Kidney glomerular epithelial cell (primary cell): ENCODE results near the gene ITPK1.

Source experiments
- DNase-seq: peaks from one replicate; lab custom pipeline; 2025; lab: John Stamatoyannopoulos, UW

Gene ITPK1

GRCh38 chr14:92951912-92952471 lies 163.7 kb downstream of the ITPK1 start:
- DNase-seq, result peak; percentile 51

GRCh38 chr14:92951261-92951660 lies 164.5 kb downstream of the ITPK1 start:
- DNase-seq, result no peak

- DNase-seq, result no peak
These were observed 165.0 kb downstream of the ITPK1 start for GRCh38 chr14:92950773-92951172.

- no peak for DNase-seq
These were observed 165.6 kb downstream of the ITPK1 start for GRCh38 chr14:92950193-92950540.

- no peak for DNase-seq
These were observed 166.1 kb downstream of the ITPK1 start for GRCh38 chr14:92949496-92950192.

- no peak for DNase-seq
These were observed 167.1 kb downstream of the ITPK1 start for GRCh38 chr14:92948647-92949046.

- DNase-seq, result no peak
These were observed 168.7 kb downstream of the ITPK1 start for GRCh38 chr14:92946847-92947545.

- peak; percentile 77 for DNase-seq
These were observed 169.5 kb downstream of the ITPK1 start for GRCh38 chr14:92945959-92946846.

- no peak for DNase-seq
These were observed 170.2 kb downstream of the ITPK1 start for GRCh38 chr14:92945544-92945943.

GRCh38 chr14:92944976-92945375 lies 170.7 kb downstream of the ITPK1 start:
- DNase-seq, result no peak

GRCh38 chr14:92943855-92944570 lies 171.7 kb downstream of the ITPK1 start:
- no peak for DNase-seq

- DNase-seq, result no peak
These were observed 172.6 kb downstream of the ITPK1 start for GRCh38 chr14:92942976-92943710.

GRCh38 chr14:92942576-92942975 lies 173.1 kb downstream of the ITPK1 start:
- DNase-seq, result no peak

- DNase-seq, result no peak
These were observed 173.6 kb downstream of the ITPK1 start for GRCh38 chr14:92942136-92942535.

GRCh38 chr14:92941531-92941930 lies 174.2 kb downstream of the ITPK1 start:
- no peak for DNase-seq

- no peak for DNase-seq
These were observed 175.2 kb downstream of the ITPK1 start for GRCh38 chr14:92940543-92940942.

- DNase-seq, result no peak
These were observed 176.0 kb downstream of the ITPK1 start for GRCh38 chr14:92939699-92940098.

- DNase-seq, result no peak
These were observed 176.6 kb downstream of the ITPK1 start for GRCh38 chr14:92938890-92939671.

GRCh38 chr14:92938235-92938875 lies 177.4 kb downstream of the ITPK1 start:
- no peak for DNase-seq
